ENCODE measurements around the gene IFI27.

IFI27 gene

GRCh38 chr14:94161058-94161457 is 50.5 kb downstream of the IFI27 start:
- H3K4me3 ChIP-seq (replicated peaks; ENCODE audit: low read depth, low read length): no peak overlapping the region
- no peak for DNase-seq (ENCODE audit: low read depth)
- no peak for TF ChIP-seq CTCF (IDR thresholded peaks at IDR 0.05; ENCODE audit: low read length, missing control alignments)

GRCh38 chr14:94161981-94162380 is 51.4 kb downstream of the IFI27 start:
- no peak for TF ChIP-seq CTCF (IDR thresholded peaks at IDR 0.05; ENCODE audit: low read length, missing control alignments)
- H3K4me3 ChIP-seq (replicated peaks; ENCODE audit: low read depth, low read length): no peak overlapping the region
- DNase-seq (ENCODE audit: low read depth): peak; percentile 26

- H3K4me3 ChIP-seq (replicated peaks; ENCODE audit: low read depth, low read length): no peak overlapping the region
- TF ChIP-seq CTCF (IDR thresholded peaks at IDR 0.05; ENCODE audit: low read length, missing control alignments): no peak
- DNase-seq (ENCODE audit: low read depth): no peak
Measured at GRCh38 chr14:94162466-94162865, 51.9 kb downstream of the IFI27 start.

GRCh38 chr14:94163796-94164195 is 53.3 kb downstream of the IFI27 start:
- TF ChIP-seq CTCF (IDR thresholded peaks at IDR 0.05; ENCODE audit: low read length, missing control alignments): no peak
- H3K4me3 ChIP-seq (replicated peaks; ENCODE audit: low read depth, low read length): no peak overlapping the region
- no peak for DNase-seq (ENCODE audit: low read depth)

- DNase-seq (ENCODE audit: low read depth): no peak
- no peak for TF ChIP-seq CTCF (IDR thresholded peaks at IDR 0.05; ENCODE audit: low read length, missing control alignments)
- H3K4me3 ChIP-seq (replicated peaks; ENCODE audit: low read depth, low read length): no peak overlapping the region
Measured at GRCh38 chr14:94164685-94165431, 54.3 kb downstream of the IFI27 start.

GRCh38 chr14:94165744-94166143 is 55.2 kb downstream of the IFI27 start:
- no peak for TF ChIP-seq CTCF (IDR thresholded peaks at IDR 0.05; ENCODE audit: low read length, missing control alignments)

More at GRCh38 chr14:94165744-94166143, 55.2 kb downstream of the IFI27 start:
- no peak for DNase-seq (ENCODE audit: low read depth)
- no peak overlapping the region for H3K4me3 ChIP-seq (replicated peaks; ENCODE audit: low read depth, low read length)
